ENCODE results near the gene CCDC57.

Gene CCDC57

DNA sequence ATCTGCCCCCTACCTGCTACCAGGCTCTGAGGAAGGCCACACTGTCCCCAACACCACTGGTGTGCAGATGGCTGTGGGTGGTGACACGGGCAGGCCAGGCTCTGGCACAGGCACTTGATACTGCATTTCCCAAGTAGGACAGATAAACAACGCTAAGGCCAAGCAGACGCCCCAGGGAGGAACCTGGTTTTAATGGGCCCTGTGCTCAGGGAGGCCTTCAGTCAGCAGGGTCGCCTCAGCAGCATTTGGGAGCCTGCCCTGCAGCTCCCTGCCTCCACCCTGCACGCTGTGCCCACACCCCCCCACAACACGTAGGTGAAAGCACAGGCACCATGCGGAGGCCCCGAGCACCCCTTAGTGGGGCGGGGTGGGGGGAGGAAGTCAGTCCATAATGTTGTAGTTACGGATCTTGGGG, 111.3 kb downstream of the CCDC57 start:
- Histone ChIP-seq H3K27ac (ENCODE audit: low read length) (no peak overlapping the region), H3K9ac (ENCODE audit: low read length in 2 of 2) (no peak overlapping the region), H3K36me3 (ENCODE audit: control insufficient read depth in 2 of 2, insufficient read depth in 2 of 2, low read length in 2 of 2) (no peaks in the 10 kb centered on the region), H3K9me3 (ENCODE audit: control insufficient read depth in 2 of 2, low read length in 2 of 2) (no peaks in the 10 kb centered on the region), H3K4me1 (ENCODE audit: control insufficient read depth, insufficient read depth, low read length) (peaks cover 49% of the 10 kb centered on the region), H3K4me3 (ENCODE audit: low read length in 2 of 2) (no peak overlapping the region), H3K27me3 (ENCODE audit: control insufficient read depth in 1 of 2, insufficient read depth in 2 of 2, low read length in 2 of 2) (no peaks in the 10 kb centered on the region)

DNA sequence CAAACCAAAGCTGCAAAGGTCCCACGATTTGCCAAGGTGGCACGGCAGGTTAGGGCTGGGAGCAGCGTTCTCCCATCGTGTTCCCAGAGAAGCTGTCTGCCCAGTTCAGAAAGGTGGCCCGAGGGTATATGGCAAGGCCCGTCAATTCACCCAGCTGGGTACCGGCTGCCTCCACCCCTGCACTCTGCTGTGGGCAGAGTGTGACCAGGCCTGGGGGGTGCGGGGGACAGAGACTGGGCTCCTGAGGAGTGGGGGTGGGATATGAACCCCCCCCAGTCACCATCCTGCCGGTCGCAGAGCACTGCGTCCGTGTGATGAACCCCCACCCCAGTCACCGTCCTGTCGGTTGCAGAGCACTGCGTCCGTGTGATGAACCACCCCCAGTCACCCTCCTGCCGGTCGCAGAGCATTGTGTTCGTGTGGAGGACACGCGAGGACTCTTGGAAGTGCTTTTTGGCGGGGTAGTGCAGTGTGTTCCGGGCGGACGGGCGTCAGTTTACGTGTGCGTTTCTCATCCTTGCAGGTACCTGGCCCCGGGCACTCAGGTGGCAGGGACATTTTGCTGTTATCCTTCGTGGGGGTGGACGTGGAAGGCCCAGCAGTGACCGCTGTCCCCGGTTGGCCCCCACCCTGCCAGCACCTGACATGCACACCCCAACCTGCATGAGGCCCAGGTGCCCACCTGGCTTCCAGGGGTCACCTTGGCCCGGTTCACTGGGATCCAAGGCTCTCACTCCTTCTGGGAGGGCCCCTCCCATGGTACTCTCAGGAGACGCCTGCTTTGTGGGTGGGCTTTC, 111.9 kb downstream of the CCDC57 start:
- Histone ChIP-seq H3K9ac (ENCODE audit: low read length in 2 of 2) (no peak overlapping the region), H3K27ac (ENCODE audit: low read length) (no peak overlapping the region)

GRCh38 chr17:82098939-82099763, 113.5 kb downstream of the CCDC57 start:
- Histone ChIP-seq H3K36me3 (ENCODE audit: control insufficient read depth in 2 of 2, insufficient read depth in 2 of 2, low read length in 2 of 2) (peaks cover 4% of the 10 kb centered on the region in 2 donors), H3K27me3 (ENCODE audit: control insufficient read depth in 1 of 2, insufficient read depth in 2 of 2, low read length in 2 of 2) (no peaks in the 10 kb centered on the region), H3K27ac (ENCODE audit: low read length) (peak overlapping the region; percentile 75), H3K9ac (ENCODE audit: low read length in 2 of 2) (peak overlapping the region; percentile 51 to 75), H3K4me3 (ENCODE audit: low read length in 2 of 2) (peak overlapping the region; percentile 49 to 76), H3K9me3 (ENCODE audit: control insufficient read depth in 2 of 2, low read length in 2 of 2) (no peaks in the 10 kb centered on the region), H3K4me1 (ENCODE audit: control insufficient read depth, insufficient read depth, low read length) (peaks cover 43% of the 10 kb centered on the region)

More for the DNA sequence above, 111.9 kb downstream of the CCDC57 start:
- Histone ChIP-seq H3K9me3 (ENCODE audit: control insufficient read depth in 2 of 2, low read length in 2 of 2) (no peaks in the 10 kb centered on the region), H3K36me3 (ENCODE audit: control insufficient read depth in 2 of 2, insufficient read depth in 2 of 2, low read length in 2 of 2) (peaks cover 0 to 2% of the 10 kb centered on the region in 2 donors), H3K4me3 (ENCODE audit: low read length in 2 of 2) (no peak overlapping the region), H3K27me3 (ENCODE audit: control insufficient read depth in 1 of 2, insufficient read depth in 2 of 2, low read length in 2 of 2) (no peaks in the 10 kb centered on the region), H3K4me1 (ENCODE audit: control insufficient read depth, insufficient read depth, low read length) (peaks cover 45% of the 10 kb centered on the region)

GRCh38 chr17:82098169-82098938, 114.3 kb downstream of the CCDC57 start, which contains the start of gene FASN:
Gene FASN (minus strand): TSS chr17:82098236. CDS start chr17:82096445, 1,791 bp downstream.
- peaks cover 36% of the 10 kb centered on the region for H3K4me1 ChIP-seq (ENCODE audit: control insufficient read depth, insufficient read depth, low read length)

DNA sequence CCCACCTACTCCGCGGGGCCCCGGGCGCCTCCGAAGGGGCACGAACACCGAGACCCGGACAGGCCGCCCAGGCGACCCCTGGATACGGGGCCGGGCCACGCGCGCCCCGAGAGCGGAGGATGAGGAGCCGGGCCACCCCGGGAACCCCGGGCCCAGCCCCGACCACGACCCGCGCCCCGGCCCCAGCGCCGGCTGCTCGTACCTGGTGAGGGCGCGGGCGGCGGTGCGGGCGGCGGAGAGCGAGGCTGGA, 114.8 kb downstream of the CCDC57 start:
- peak overlapping the region; percentile 59 to 76 for H3K4me3 ChIP-seq (ENCODE audit: low read length in 2 of 2)
- H3K27ac ChIP-seq (ENCODE audit: low read length) = peak overlapping the region; percentile 70
- H3K4me1 ChIP-seq (ENCODE audit: control insufficient read depth, insufficient read depth, low read length) = peaks cover 36% of the 10 kb centered on the region
- no peaks in the 10 kb centered on the region for H3K27me3 ChIP-seq (ENCODE audit: control insufficient read depth in 1 of 2, insufficient read depth in 2 of 2, low read length in 2 of 2)
- H3K9ac ChIP-seq (ENCODE audit: low read length in 2 of 2) = peak overlapping the region; percentile 73 to 76
- peaks cover 5 to 9% of the 10 kb centered on the region in 2 donors for H3K36me3 ChIP-seq (ENCODE audit: control insufficient read depth in 2 of 2, insufficient read depth in 2 of 2, low read length in 2 of 2)
- H3K9me3 ChIP-seq (ENCODE audit: control insufficient read depth in 2 of 2, low read length in 2 of 2) = no peaks in the 10 kb centered on the region

More at GRCh38 chr17:82098169-82098938, 114.3 kb downstream of the CCDC57 start, which contains the start of gene FASN:
- Histone ChIP-seq H3K27me3 (ENCODE audit: control insufficient read depth in 1 of 2, insufficient read depth in 2 of 2, low read length in 2 of 2) (no peaks in the 10 kb centered on the region), H3K9me3 (ENCODE audit: control insufficient read depth in 2 of 2, low read length in 2 of 2) (no peaks in the 10 kb centered on the region), H3K4me3 (ENCODE audit: low read length in 2 of 2) (peak within 1 kb of the TSS; percentile 59 to 76), H3K36me3 (ENCODE audit: control insufficient read depth in 2 of 2, insufficient read depth in 2 of 2, low read length in 2 of 2) (peaks cover 5% of the 10 kb centered on the region in 2 donors), H3K27ac (ENCODE audit: low read length) (peak within 1 kb of the TSS; percentile 75), H3K9ac (ENCODE audit: low read length in 2 of 2) (peak within 1 kb of the TSS; percentile 75 to 76)

DNA sequence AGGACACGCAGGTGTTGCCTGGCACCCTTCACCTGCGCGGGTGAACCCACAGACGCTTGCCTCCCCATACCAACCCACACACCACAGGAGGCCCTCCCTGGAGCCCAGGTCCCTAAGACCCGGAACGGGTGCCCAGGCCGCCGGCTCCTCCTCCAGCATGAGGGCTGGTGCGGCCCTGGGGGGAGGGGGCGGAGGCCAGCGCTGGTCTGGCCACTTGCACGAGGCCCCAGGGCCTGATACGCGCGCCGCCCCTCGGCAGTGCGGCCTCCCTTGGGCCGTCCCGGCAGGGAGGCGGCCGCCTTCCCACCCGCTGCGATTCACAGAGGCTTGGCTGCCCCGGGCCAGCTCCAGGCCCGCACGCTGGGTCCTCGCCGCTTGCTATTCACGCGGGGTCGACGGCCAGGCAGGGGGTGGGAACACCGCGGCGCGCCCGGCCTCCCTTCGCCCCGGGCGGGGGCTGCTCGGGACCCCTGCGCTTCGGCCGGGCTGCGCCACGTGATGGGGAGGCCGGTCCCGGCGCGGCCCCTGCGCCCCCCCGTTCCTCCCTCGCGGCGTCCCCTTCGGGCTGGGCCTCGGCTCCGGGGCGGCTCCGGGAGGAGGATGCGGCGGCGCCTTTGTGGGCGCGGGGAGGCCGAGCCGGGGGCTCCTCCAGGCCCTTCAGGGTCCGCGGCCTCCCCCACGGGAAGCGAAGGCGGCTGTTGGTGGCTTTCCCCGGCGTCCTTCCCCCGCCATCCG, 115.3 kb downstream of the CCDC57 start:
- Histone ChIP-seq H3K27ac (ENCODE audit: low read length) (peak overlapping the region; percentile 70), H3K4me3 (ENCODE audit: low read length in 2 of 2) (peak overlapping the region; percentile 59 to 76), H3K4me1 (ENCODE audit: control insufficient read depth, insufficient read depth, low read length) (peaks cover 36% of the 10 kb centered on the region), H3K27me3 (ENCODE audit: control insufficient read depth in 1 of 2, insufficient read depth in 2 of 2, low read length in 2 of 2) (no peaks in the 10 kb centered on the region), H3K9me3 (ENCODE audit: control insufficient read depth in 2 of 2, low read length in 2 of 2) (no peaks in the 10 kb centered on the region), H3K9ac (ENCODE audit: low read length in 2 of 2) (peak overlapping the region; percentile 73 to 76), H3K36me3 (ENCODE audit: control insufficient read depth in 2 of 2, insufficient read depth in 2 of 2, low read length in 2 of 2) (peaks cover 5 to 9% of the 10 kb centered on the region in 2 donors)

- Histone ChIP-seq H3K4me1 (ENCODE audit: control insufficient read depth, insufficient read depth, low read length) (peaks cover 33% of the 10 kb centered on the region), H3K27ac (ENCODE audit: low read length) (peak overlapping the region; percentile 70), H3K4me3 (ENCODE audit: low read length in 2 of 2) (peak overlapping the region; percentile 59 to 76), H3K36me3 (ENCODE audit: control insufficient read depth in 2 of 2, insufficient read depth in 2 of 2, low read length in 2 of 2) (peaks cover 8 to 12% of the 10 kb centered on the region in 2 donors), H3K9me3 (ENCODE audit: control insufficient read depth in 2 of 2, low read length in 2 of 2) (no peaks in the 10 kb centered on the region), H3K27me3 (ENCODE audit: control insufficient read depth in 1 of 2, insufficient read depth in 2 of 2, low read length in 2 of 2) (no peaks in the 10 kb centered on the region), H3K9ac (ENCODE audit: low read length in 2 of 2) (peak overlapping the region; percentile 73 to 76)
Measured at GRCh38 chr17:82096709-82097183, 115.9 kb downstream of the CCDC57 start.

- Histone ChIP-seq H3K27ac (ENCODE audit: low read length) (no peak overlapping the region), H3K9ac (ENCODE audit: low read length in 2 of 2) (peak overlapping the region in 1 of 2 donors; percentile 76), H3K27me3 (ENCODE audit: control insufficient read depth in 1 of 2, insufficient read depth in 2 of 2, low read length in 2 of 2) (no peaks in the 10 kb centered on the region), H3K9me3 (ENCODE audit: control insufficient read depth in 2 of 2, low read length in 2 of 2) (no peaks in the 10 kb centered on the region), H3K36me3 (ENCODE audit: control insufficient read depth in 2 of 2, insufficient read depth in 2 of 2, low read length in 2 of 2) (peaks cover 14 to 15% of the 10 kb centered on the region in 2 donors), H3K4me1 (ENCODE audit: control insufficient read depth, insufficient read depth, low read length) (peaks cover 29% of the 10 kb centered on the region), H3K4me3 (ENCODE audit: low read length in 2 of 2) (peak overlapping the region in 1 of 2 donors; percentile 76)
Measured at GRCh38 chr17:82095777-82096708, 116.6 kb downstream of the CCDC57 start.
